Ovary (tissue), 3 donors: Measurements from ENCODE around the gene KRT82.

ENCODE experiments used
- CTCF ChIP-seq, 3 donors: fragments of 450-650 bp in 2 of 3; fragments of 200-600 bp in 1 of 3; IDR thresholded peaks; one replicate each; pipeline versions ENCODE4 v1.5.1 to v1.8.0; 2016 to 2022; ENCODE audit warnings: antibody characterized with exemption in 3 of 3, mild to moderate bottlenecking in 1 of 3
- EP300 ChIP-seq: sonication (generic); formaldehyde crosslinking; IDR thresholded peaks from one replicate; pipeline ENCODE4 v1.6.1; 2017; ENCODE audit warnings: antibody characterized with exemption
- POLR2A ChIP-seq: fragments of 450-650 bp; IDR thresholded peaks from one replicate; pipeline ENCODE4 v1.6.1; 2017; ENCODE audit warnings: antibody characterized with exemption, mild to moderate bottlenecking, moderate library complexity
- donor health status: DM: no; HTN: no; CAD: no.

GRCh38 chr12:52366738-52367485 lies 39.2 kb downstream of the KRT82 start, which contains the start of gene KRT85:
- no peak for TF ChIP-seq POLR2A
- TF ChIP-seq CTCF (IDR thresholded peaks at IDR 0.05) = no peak
- TF ChIP-seq EP300 = no peak
